Activated CD4-positive, CD25-positive, alpha-beta regulatory T cell treated with anti-CD3 and anti-CD28 coated beads, Interleukin-2, amount 50 U/mL, for 72 hours (primary cell): ENCODE measurements around the gene TTC33.
"Not testable (repeated sequence)": the region's sequence is repeated elsewhere in the genome, so short reads cannot be mapped to it uniquely, and the experiment has no call there.

ENCODE experiments used
- DNase-seq: peaks from one replicate; pipeline ENCODE4 v3.0.0; 2021

The TTC33 gene

DNA sequence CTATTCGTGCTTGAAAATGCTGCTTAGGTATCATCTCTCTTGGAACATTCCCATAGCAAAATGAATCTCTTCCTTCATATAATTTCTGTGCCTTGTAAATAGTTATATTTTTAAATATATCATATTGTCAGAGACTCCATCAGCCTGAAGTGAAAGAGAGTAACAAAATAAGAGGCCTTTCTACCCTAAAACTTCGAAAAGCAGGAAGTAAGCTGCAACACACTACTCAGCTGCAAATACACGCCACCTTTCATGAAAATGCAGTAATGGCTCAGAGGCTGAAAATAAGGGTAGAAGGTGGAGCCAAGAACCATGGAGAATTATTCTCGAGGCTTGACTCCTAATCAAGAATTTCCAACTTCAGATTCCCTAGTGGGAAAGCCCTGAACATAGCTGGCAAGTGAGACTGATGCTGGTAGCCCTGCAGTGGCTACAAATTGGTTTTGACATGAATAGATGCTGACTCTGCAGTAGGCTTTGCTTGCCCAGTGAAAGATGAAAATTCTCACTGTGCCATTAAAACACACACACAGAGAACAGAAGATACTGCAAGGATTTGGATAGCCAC is 106.2 kb downstream of the TTC33 start:
- DNase-seq, result no peak

DNA sequence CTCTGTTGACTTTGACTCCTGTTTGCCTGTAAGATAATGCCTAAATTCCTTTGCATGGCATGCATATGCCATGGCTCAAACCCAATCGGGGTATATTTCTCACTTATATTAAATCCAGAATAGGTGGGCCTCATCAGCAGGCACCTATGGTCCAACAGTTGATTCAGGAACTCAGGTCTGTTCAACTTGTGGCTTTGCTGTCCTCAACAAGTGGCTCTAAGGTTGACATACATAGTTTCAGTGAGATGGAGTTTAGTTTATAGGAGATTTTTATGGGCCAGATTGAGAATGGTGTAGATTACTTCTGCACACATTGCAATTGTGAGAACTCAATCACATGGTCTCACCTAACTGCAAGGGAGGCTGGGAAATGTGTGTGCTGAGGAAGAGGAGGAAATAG is 107.6 kb downstream of the TTC33 start:
- no peak for DNase-seq

- DNase-seq, result no peak
Observed at GRCh38 chr5:40646266-40646665, 109.5 kb downstream of the TTC33 start.

DNA sequence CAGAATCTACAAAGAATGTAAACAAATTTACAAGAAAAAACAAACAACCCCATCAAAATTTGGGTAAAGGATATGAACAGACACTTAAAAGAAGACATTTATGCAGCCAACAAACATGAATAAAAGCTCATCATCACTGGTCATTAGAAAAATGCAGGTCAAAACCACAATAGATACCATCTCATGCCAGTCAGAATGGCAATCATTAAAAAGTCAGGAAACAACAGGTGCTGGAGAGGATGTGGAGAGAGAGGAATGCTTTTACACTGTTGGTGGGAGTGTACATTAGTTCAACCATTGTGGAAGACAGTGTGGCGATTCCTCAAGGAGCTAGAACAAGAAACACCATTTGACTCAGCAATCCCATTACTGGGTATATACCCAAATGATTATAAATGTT is 116.2 kb downstream of the TTC33 start:
- not testable (repeated sequence) for DNase-seq

DNA sequence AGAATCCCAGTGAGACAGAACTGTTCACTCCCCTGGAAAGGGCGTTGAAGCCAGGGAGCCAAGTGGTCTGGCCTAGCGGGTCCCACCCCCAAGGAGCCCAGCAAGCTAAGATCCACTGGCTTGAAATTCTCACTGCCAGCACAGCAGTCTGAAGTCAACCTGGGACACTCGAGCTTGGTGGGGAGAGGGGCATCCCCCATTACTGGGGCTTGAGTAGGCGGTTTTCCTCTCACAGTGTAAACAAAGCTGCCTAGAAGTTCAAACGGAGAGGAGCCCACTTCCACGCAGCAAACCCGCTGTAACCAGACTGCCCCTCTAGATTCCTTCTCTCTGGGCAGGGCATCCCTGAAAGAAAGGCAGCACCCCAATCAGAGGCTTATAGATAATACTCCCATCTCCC is 121.2 kb downstream of the TTC33 start:
- DNase-seq, result no peak

DNA sequence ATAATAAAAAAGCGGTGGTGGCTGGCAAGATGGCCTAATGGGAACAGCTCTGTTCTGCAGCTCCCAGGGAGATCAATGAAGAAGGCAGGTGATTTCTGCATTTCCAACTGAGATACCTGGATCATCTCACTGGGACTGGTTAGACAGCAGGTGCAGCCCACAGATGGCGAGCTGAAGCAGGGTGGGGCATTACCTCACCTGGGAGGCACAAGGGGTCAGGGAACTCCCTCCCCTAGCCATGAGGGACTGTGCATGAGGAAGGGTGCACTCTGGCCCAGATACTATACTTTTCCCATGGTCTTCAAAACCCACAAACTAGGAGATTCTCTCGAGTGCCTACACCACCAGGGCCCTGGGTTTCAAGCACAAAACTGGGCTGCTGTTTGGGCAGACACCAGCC is 121.6 kb downstream of the TTC33 start:
- DNase-seq, result no peak

- DNase-seq, result no peak
Observed at GRCh38 chr5:40631236-40631635, 124.5 kb downstream of the TTC33 start.

- DNase-seq, result no peak
Observed at GRCh38 chr5:40630126-40630525, 125.6 kb downstream of the TTC33 start.

DNA sequence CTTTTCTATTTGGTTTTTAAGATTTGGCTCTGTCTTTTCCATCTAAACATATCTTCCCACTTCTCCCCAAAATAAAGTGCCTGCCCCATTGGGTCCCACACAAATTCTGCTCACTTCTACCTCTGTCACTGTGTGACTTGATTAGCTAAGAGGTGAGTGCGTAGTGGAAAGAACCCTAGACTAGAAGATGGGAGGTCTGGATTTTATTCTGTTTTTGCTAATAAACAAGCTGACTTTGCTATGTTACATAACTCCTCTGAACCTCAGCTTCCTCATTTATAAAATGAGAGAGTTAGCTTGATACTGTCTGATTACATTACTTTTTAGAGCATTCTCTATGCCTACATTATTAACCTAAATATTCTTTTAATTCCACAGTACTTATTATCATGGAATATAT is 127.4 kb downstream of the TTC33 start:
- DNase-seq, result no peak

DNA sequence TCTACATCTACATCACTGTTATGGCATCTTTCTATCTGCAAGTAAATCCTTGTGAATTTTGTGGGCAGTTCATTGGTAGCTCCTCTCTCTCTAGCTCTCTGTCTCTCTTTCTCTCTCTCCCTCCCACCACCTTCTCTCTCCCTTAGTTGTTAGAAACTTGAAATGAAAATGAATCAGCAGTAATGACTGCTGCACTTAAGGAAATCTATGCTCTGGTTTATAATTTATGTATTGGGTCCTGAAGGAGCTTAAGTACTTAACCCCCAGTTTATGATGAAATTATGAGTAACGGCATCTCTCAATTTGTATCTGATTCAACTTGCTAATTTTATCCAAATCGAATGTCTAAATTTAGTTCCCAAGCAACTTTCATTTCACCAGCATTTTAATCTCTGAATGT is 128.1 kb downstream of the TTC33 start:
- DNase-seq, result no peak

DNA sequence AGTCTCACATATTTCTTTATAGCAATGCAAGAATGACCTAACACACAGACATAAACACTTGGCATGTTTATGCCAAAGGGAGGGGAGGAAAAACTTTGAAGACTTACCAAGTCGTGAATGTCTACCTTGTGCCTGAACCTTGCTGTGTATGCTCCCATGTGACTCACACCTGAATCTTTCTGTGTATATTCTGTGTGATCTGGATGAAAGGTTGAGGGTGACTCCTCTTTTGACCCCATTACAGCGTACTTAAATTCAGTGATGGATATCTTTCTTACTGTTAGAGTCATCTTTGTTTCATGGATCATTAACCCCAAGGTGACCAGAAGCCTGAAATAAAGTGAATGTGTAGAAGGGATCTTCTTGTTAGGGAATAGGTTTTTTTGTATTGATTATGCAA is 129.0 kb downstream of the TTC33 start:
- no peak for DNase-seq

DNA sequence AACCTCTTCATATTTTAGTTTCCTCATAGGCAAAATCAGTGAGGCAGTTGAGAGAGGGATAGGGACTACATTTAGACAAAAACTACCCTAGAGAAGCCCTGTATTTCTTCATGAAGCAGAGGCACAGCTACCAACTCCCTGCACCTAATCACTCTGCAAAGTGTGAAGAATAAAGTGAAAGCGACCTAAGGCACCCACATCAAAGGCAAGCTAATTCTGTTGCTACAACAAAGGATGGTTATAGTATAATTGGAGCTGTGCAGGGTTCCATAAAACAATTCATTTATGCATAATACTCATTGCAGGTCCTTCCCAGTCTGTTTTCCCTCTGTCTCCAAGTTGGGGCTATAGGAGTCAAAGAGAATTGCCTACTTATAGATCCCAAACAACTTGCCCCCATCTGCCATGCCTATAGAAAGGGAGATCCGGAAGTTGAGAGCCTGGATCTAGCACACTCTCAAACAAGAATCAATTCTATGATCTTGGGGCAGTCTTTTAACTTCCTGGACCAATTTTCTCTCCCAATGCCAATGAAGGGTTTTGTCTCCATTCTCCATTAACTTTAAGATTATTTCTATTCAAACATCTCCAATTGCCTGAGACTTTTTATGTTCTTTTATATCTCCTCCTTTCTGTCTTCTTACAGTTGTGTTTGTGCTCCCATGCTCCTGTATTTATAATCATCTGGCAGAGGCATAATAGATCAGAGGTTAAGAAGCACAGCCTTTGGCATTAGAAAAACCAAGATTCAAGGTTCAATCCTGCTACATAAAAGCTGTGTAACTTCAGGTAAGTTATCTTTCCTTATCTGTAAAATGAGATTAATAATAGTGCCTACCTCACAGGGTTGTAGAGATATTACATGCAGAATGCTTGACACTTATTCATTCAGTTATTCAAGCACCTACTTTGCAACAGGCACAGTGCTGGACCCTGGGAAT is 132.0 kb downstream of the TTC33 start:
- DNase-seq, result no peak

DNA sequence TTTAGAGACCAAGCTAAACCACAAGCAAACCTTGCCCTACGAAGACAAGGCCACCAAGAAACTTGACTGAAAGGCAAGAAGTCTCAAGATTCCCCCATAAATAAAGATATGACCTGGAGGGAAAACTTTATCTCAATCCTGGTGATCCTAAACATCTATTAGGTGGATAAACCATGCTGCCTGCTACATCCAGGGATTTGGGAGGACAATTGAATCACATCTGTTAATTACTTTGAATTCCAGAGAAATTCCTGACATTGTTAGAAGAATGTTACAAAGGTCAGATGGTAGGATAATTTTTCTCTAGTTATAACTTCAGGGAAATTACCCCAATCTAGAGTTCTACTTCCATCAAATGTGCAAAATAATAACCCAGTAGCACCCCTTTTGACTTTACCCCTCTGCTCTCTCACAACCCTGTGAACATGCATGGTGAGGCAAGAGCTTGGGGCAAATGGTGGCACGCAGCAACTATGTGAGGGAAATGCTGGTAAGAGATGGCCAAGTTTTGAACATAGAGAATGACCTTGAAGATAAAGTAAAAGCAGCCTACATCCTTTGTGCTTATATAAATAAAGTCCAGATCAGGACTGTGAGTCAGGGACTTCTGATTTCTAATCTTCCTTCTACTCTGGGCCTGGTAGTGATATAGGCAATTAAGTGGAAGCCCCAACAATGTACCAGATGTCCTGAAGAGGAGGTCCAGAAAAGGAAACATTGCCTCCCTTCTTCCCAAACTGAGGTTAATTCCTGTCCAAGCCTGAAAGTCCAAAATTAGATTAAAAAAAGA is 133.1 kb downstream of the TTC33 start:
- no peak for DNase-seq

DNA sequence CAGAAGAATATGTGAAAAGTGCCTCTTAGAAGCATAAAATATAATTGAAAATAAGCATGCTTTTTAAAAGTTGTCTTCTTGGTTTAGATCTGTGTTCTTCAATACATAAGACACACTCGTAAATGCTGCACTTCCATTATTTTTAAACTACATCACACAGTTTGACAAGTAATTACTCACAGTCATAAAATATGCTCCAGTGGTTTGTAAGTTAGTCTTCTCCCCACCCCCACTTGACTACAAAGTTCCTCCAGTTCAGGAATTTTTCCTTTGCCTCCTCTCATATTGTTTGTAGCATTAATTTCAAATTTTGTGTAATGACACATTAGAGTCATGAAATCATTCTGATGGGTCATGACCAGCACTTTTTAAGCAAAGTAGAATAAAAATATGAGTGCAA is 136.3 kb downstream of the TTC33 start:
- no peak for DNase-seq

GRCh38 chr5:40618926-40619325 is 136.8 kb downstream of the TTC33 start:
- no peak for DNase-seq

- DNase-seq, result no peak
Observed at GRCh38 chr5:40616781-40617180, 139.0 kb downstream of the TTC33 start.

- DNase-seq, result no peak
Observed at GRCh38 chr5:40615586-40616170, 140.1 kb downstream of the TTC33 start.

DNA sequence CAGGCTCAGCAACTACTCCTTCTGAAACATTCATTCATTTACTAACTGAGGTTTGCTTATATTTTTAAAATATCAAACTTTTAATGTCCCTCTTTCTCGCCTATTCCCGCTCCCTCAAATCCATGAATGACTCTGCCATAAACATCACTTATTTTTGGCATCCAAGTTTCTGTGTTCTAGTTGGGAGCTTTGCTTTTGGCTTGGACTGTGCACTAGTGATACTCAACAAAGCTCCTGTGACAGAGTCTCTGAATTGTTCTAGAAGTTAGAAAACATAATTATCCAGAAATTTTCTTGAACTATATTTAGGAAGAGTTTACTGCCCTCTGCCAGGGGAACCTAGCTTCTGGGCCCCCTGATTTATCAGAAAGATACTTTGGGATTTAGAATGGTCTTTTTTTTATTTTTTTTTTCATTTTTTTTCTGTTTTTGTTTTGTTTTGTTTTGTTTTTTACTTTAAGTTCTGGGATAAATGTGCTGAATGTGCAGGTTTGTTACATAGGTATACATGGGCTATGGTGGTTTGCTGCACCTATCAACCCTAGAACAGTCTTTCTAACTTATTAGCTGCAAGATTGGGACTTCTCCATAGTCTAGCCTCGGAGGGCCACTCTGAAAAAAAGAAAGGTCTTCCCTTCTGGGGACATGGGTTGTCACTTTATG is 140.7 kb downstream of the TTC33 start:
- DNase-seq, result no peak

GRCh38 chr5:40614466-40614865 is 141.3 kb downstream of the TTC33 start:
- no peak for DNase-seq

- no peak for DNase-seq
Observed at GRCh38 chr5:40607202-40607601, 148.6 kb downstream of the TTC33 start.

DNA sequence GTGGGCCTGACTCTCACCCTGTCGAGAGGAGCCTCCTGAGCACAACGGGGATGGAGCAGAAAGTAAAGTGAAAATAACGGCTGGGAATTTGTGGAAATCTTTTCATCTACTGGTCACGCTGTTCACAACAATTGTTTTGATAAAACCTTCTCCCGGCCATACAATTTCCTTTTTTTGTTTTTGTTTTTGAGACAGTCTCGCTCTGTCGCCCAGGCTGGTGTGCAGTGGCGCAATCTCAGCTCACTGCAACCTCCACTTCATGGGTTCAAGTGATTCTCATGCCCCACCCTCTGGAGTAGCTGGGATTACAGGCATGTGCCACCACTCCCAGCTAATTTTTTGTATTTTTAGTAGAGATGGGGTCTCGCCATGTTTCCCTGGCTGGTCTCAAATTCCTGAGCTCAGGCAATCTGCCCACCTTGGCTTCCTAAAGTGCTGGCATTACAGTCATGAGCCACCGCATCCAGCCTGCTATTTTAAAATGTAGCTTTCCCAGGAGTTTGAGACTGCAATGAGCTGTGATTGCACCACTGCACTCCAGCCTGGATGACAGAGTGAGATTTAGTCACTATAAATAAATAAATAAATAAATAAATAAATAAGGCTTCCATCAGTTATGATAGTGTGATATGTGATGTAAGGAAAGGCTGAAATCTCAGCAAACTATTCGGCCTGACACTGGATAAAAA is 149.5 kb downstream of the TTC33 start:
- DNase-seq, result no peak

- no peak for DNase-seq
Observed at GRCh38 chr5:40605295-40605958, 150.3 kb downstream of the TTC33 start.
